ENCODE results near the gene MELTF.

Gene MELTF

DNA sequence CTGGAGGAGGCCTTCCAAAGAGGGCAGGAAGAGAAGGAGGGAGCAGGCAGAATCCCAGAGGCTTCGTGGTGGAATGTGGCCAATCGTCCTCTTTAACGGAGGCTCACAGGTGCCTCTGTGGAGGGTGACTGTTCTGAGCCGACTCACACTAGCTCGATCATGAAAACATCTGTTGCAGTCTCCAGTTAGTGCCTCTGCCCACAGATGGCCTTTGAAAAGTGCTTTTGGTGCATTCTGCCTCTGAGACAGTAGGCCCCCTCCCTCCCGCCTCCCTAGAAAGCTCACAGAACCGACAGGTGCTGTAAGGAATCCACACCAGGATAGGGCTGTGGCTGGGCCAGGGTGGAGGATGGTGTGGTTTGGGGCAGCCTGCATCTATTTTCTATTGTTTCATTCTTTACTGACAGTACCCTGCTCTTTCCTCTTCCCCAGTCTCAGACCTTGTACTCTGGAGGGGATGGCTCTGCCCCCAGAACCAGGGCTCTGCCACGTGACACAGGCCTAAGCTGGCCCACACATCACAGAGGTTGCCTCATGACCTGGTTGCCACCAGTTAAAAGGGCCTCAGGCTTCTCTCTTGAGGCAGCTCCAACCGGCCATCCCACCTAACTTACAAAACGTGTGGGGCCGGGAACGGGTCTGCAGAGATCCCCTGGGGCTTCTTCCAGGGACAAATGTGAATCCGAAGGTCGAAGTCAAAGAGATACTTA is 33.8 kb downstream of the MELTF start:
- DNase-seq (ENCODE audit: insufficient read length, low spot score) (no peak), FAIRE-seq (no peak)

DNA sequence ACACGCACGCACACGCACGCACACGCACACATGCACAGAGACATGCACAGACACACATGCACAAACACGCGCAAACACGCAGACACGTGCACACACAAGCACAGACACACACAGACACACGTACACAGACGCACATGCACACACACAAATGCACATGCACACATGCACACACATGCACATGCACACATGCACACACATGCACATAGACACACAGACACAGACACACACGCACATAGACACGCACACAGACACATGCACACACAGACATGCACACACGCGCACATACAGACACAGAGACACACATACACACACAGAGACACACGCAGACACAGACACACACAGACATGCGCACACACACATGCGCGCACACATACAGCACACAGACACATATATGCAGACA is 34.6 kb downstream of the MELTF start:
- FAIRE-seq (no peak), DNase-seq (ENCODE audit: insufficient read length, low spot score) (no peak)

DNA sequence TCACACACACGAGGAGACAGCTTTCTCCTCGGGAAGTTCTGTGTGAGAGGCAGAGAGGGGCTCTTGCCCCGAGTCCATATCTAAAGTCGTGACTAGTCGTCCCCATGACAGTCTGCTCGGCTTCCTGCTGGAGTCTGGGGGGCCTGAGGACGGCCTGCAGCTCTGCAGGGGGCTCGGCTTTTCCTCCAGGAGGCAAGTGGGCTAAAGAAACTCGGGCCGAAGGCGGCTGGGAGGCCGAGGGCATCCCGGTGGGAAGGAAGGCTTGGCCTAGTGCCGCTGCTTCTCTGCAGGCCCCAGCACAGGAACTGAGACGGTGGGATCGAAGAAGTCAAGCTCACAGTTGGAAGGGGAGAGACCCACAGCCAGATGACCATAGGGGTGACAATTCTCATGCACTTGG is 35.6 kb downstream of the MELTF start:
- FAIRE-seq: no peak

DNA sequence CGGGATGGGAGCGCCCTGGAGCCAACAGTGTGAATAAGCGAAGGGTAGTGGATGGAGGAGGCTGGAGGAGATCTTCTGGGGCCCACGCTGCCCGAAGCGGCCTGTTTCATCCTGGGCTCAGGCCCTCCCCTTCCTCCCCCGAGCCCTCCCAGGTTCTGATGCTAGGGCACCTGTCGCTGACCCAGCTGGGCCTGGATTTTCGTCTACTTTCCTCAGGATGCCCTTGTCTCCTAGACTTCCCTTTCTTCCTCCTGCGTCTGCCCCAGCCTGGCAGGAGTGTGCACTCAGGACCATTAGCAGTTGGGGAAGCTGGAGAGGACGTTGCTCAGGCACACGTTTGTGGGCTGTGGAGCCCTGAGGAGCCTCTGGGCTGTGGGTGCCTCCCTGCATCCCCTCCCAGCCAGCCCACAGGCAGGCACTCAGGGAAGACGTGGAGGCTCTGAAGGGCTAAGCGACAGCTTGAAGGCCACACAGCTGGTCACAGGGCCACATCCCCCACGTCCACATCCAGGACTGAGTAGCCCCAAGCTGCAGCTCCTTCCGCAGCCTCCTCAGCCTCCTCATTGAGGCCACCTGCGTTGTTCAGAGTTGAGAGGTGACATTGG is 37.1 kb downstream of the MELTF start:
- no peak for DNase-seq (ENCODE audit: insufficient read length, low spot score)
- FAIRE-seq: no peak

More for the DNA sequence above, 35.6 kb downstream of the MELTF start:
- DNase-seq (ENCODE audit: insufficient read length, low spot score): no peak

DNA sequence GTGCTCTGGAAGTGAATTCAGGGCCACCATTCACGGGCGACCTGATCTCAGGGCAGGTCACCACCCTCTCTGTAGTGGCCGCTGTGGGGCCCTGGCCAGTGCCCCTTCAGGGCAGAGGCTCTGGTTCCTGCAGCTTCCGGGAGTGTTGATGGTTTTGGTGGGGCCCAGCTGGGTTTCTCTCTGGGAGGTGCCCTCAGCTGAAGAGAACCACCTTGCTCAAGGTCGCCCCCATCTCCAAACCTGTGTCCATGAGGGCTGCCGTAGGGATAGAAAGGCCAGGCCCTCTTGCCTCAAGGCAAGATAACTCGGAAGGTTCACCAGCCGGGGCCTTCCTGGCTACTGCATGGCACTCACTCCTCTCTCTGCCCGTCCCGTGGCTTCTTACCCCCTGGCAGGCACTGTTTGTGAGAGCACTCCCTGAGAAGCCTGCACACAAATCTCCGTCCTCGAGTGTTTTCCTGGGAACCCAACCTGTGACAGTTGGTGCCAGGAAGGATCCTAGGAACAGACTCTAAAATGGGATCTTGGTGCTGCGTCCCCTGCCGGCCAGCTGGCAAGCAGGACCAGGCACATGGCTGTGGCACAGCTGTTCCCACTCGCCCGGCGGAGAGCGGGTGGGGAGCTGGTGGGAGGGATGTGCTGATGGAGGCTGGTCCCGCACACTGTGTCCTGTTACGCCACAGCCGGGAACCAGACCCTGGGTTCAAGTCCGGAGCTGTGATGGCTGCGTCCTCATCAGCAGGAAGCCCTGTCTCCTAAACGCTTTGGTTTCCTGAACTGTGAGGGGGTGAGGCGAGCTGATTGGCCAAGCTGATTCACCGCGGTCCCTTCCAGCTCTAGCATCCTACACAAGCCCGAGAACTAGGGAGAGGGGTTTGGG is 37.8 kb downstream of the MELTF start:
- no peak for FAIRE-seq

DNA sequence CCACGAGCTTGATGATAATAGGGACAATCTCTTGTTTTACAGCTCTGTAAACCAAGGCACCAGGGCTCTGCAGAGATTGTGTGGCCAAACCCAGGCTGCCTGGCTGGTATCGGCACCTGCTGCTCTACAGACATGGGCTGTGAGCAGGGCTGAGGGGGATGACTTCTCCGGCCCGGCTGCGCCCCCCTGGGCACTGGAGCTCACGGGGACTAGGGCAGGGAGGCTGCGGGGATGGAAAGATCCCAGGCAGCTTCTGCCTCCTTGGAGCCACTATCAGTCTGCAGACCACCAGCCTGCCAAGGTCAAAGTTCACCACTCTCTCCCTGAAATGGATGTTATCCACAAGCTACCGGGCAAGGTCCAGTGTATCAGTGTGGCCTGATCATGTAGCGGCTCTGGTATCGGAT is 39.0 kb downstream of the MELTF start:
- DNase-seq (ENCODE audit: insufficient read length, low spot score) (no peak), FAIRE-seq (no peak)

More for the DNA sequence above, 37.8 kb downstream of the MELTF start:
- DNase-seq (ENCODE audit: insufficient read length, low spot score): no peak

DNA sequence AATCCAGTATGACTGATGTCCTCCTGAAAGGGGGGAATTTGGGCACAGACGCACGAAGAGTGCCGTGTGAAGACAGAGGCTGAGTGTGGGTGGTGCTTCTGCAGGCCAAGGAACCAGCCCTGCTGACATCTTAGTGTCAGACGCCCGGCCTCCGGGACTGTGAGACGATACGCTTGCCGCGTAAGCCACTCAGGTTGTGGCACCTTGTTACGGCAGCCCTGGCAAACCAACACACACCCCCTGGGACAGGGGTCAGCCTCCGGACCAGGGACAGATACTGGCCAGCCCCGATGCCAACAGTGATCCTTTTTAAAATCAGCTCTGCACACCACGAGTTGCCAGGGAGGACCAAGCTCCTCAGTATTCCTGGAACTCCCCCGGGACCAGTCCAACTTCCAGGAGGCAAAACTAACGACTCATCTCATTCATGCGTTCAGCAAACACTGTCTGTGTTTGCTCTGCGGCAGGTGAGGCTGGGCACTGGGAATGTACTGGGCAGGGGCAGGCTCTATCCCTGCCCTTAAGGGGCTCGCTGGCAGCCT is 39.8 kb downstream of the MELTF start:
- FAIRE-seq: no peak

DNA sequence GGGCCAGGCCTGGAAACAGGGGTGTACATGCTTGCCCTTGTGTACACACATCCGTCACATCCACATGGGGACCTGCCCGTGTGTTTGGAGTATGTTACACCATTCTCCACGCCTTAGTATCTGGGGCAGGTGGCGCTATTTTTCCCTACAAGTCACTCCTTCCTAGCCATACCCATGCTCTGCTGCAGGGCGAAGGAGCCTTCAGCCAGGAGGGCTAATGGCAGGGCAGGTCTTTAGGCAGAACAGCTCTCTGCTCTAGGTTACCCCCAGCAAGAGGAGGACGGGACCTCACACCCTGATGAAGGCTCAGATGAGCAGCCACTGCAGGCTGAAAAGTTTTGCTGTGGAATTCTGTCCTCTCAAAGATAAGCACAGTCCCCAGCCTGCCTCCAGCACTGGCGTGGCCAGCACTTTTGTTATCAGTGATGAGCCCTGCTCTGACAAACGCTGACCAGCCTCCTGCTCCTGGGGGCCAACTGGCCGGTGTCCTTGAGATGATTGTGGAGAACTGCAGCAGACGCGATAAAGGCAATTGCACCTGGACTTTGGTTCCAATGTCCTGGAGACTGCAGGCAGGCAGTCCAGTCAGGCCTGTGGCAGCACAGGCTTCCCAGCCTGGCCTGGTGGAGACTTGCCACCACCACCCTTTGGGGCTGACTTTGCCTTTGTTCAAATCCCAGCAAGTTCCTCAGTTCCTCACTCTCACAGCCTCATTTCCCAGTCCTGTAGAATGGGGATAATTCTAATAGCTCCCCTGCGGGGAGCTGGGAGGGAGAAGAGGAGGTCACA is 41.2 kb downstream of the MELTF start:
- DNase-seq (ENCODE audit: insufficient read length, low spot score) (no peak), FAIRE-seq (no peak)

More for the DNA sequence above, 39.8 kb downstream of the MELTF start:
- no peak for DNase-seq (ENCODE audit: insufficient read length, low spot score)

DNA sequence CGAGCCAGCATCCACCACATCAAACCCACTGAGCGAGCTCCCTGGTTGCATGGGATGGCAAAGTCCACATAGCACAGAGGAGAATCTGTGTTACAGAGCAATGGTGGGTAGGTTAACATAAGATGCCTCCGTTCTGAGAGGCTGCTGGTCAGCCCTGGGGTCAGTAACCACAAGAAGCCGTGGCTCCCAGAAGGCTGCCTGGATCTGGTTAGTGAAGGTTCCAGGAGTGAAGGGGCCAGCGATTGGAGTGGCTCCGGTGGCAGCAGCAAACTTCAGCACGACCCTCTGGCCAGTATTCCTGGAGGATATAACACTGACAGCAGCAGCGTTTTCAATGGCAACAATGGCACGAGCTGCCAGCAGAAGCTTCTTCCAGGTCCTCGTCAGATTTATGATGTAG is 42.6 kb downstream of the MELTF start:
- no peak for FAIRE-seq
- DNase-seq (ENCODE audit: insufficient read length, low spot score): no peak

DNA sequence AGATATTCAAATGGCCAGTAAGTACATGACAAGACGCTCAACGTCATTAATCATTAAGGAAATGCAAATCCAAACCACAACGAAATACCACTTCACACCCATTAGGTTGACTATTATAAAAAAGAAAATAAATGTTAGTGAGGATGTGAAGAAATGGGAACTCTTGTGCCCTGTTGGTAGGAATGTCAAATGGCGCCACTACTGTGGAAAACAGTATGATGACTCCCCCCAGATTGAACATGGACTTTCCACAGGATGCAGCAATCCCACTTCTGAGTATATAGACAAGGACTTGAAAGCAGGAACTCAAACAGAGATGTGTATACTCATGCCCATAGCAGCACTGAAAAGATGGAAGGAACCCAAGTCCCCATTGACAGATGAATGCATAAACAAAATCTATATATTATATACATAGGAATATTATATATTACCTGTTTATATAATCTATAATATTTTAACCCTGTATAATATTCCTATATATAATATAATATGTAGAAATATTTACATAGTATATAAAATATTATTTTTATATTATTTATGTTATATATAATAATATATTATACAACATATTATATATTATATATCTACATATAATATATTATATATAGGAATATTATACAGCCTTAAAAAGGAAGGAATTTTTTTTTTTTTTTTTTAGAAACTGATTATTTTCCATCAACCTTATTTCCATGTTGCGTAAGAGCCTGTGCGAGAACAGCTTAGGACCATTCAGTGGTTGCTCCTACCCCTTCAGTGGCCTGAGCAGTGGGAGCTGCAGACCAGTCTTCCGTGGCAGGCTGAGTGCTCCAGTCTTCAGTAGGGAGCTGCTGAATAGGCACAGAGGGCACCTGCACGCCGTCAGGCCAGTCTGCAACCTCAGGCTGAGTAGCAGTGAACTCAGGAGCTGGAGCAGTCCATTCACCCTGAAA is 43.4 kb downstream of the MELTF start:
- DNase-seq (ENCODE audit: insufficient read length, low spot score) (no peak), FAIRE-seq (no peak)

DNA sequence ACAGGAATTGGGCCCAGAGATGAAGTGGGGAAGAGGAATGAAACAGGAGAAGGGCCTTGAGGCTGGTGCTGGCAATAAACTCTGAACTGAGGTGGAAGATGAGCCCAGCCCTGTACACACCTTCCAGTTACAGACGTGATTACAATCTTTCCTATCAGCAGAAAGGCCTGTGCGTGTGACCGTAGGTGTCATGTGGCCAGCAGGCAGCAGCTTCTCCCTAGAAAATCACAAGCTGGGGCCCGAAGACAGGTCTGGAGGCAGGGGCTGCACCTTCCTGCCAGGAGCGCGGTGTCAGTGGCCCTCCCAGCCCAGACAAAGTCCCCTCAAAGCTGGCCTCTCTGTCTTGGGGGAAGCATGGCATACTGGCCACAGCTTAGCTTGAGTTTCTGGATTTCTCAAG is 44.3 kb downstream of the MELTF start:
- no peak for DNase-seq (ENCODE audit: insufficient read length, low spot score)
- no peak for FAIRE-seq

DNA sequence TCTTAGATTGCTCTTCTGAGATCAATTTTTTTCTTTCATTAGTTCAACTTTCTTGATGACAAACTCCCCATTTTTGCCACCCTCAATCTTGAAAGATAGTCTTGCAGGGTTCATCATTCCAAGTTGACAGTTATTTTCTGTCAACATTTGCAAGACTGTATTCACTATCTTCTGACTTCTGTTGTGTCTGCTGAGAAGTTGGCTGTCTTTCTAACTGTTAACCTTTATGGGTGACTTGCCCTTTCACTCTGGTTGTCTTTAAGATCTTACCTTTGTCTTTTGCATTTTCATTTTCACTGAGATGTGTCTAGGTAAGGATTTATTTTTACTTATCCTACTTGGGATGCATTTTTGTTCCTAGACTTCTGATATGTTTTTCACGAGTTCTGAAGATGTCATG is 46.4 kb downstream of the MELTF start:
- FAIRE-seq (no peak), DNase-seq (ENCODE audit: insufficient read length, low spot score) (no peak)

DNA sequence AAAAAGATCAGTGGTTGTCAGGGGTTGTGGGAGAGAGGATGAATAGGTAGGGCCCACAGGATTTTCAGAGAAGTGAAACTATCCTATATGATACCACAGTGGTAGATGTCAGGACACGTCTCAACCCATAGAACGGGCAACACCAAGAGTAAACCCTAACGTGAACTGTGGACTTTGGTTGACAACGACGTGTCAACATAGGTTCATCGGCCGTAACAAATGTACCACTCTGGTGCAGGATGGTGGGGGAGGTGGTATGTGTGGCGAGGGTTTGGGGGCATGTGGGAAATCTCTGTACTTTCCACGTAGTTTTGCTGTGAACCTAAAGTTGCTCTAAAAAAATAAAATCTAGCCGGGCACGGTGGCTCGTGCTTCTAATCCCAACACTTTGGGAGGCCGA is 48.0 kb downstream of the MELTF start:
- no peak for DNase-seq (ENCODE audit: insufficient read length, low spot score)
- FAIRE-seq: no peak

DNA sequence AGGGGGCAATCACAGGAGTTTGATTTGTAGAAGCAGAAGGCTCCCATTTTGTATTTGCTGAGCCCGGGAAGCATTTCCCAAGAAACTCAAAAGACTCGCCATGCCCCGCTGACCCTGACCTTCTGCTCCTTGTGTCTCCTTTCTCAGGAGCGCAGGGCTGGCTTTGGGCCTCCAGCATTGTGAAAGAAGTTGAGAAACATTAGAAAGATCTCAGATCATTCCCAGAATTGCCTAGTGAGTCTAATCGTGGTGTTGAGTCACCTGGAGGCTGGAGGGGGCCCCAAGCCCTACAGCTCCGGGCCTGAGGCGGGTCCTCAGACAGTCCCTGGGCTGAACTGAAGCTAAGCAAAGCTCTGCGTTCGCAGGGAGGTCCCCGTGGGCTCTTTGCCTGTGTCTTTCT is 50.1 kb downstream of the MELTF start:
- FAIRE-seq (no peak), DNase-seq (ENCODE audit: insufficient read length, low spot score) (no peak)

DNA sequence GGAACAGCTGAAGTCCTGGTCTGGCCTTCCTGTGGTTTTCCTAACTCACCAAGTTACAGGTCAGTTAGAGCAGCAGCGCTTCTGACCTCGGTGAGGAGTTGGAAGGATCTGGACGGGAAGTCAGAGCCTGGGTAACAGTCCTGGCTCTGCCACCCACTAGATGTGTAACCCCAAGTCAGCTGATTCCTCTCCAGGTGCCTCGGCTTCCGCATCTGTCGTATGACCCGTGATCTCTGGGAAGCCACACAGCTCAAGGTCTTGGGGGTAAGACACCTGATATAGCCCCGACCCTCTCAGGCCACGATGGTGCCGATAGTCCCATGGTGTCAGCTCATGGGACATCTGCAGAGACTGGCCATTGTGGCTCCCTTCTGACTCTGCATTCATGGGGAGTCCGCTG is 52.7 kb downstream of the MELTF start:
- DNase-seq (ENCODE audit: insufficient read length, low spot score) (no peak), FAIRE-seq (no peak)

DNA sequence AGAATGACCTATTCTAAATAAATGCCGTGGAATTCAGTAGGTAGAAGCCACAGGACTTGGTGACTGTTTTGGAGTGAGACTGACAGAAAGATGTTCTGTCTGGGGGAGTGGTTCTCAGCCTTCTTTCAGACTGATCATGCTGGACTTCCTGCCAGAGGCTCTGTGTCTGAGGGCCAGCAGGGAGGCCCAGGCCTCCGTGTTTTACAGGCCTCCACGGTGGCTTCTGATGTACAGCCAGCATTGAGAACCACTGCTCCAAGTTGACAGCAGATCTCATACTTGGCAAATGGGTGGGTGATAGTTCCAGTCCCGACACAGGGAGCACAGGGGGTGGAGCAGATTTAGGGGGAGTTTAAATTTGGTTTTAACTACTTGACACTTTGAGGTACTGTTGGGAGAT is 54.3 kb downstream of the MELTF start:
- FAIRE-seq: no peak
- no peak for DNase-seq (ENCODE audit: insufficient read length, low spot score)

DNA sequence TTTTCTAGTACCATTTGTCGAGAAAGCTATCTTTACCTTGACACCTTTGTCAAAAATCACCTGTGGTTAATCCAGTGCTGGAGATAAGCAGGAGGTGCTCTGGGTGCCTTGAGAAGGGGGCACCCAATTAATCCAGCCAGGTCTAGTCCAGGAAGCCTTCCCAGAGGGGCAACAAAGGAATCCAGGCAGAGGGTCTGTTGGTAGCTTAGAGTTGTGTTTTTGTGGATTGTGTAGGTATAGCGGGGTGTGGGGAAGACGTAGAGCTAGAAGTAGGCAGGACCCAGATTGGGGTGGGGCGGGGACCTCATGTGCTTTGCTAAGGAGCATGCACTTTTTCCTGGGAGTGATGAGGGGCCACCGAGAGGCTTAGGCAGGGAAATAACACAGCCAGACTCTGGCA is 55.0 kb downstream of the MELTF start:
- FAIRE-seq (no peak), DNase-seq (ENCODE audit: insufficient read length, low spot score) (no peak)

DNA sequence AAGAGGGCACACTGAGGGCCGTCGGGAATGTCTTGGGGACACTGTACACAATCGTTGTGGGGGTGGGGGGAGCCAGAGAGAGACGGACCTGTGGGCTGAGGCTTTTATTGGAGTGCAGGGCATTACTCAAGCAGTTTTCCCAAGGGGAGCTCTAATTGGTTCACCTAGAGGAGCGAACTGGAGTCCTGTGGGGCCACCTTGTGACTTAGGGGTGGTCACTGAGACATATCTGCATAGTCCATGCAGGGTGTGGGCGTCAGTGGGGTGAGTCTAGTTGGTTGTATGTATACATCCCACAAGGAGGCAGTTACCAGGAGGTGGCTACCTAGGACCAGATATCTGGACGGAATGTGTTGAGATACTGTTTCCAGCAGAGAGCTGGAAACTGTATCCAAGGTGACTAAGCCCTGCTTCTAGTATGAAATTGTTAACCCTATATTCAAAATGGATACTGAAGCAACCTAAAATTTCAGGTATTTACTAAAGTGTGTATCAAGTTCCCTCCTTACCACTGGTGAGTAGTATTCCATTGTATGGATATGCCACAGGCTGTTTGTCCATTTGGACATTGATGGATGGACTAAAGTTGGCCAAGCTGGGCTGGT is 58.4 kb downstream of the MELTF start:
- no peak for FAIRE-seq
- DNase-seq (ENCODE audit: insufficient read length, low spot score): no peak

DNA sequence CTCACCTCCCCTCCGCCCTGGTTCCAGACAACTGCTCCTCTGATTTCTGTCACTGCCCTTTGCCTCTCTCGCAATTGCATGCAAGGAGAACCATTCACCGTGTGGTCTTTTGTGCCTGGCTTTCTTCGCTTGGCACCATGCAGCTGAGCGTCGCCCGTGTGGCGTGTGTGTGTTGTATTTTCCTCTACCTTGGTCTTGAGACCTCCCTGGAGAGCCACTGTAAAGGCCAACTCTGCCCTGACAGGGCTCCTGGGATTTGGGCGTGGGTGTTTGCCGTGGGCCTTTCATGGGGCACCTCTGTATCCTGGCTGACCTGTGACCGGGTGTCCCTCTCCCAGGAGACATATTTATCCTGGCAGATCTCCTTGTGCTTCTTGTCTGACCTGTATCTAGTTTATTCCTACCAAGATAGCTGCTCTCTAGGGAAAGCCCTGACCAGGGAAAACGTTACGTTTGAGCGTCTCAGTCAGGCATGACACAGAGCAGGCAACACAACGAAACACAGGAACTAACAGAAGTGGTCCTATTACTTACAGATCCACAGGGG is 59.0 kb downstream of the MELTF start:
- FAIRE-seq (no peak), DNase-seq (ENCODE audit: insufficient read length, low spot score) (no peak)
